GM23248 (cell line): ENCODE results near the gene EIF4A3. TPM values are rescaled to one million over a fixed set of nuclear protein-coding genes. Genes with fewer than 3 reads are reported as not detected.
A peak's percentile ranks its signal among the peaks of the same experiment; 100 is the strongest.

ENCODE experiments used
- DNase-seq: peaks from one replicate; pipeline ENCODE4 v3.0.0-alpha.2; 2015
- H2AFZ ChIP-seq: fragments of 200-600 bp; sonication (generic); 2 replicates; pipeline ENCODE4 v1.6.1; 2016; ENCODE audit warnings: antibody characterized with exemption
- H3F3A ChIP-seq: fragments of 200-600 bp; sonication (generic); 2 replicates; pipeline ENCODE4 v1.6.1; 2016; ENCODE audit warnings: mild to moderate bottlenecking, antibody characterized with exemption, mixed run types; ENCODE audit not compliant: insufficient read depth
- H3K27ac ChIP-seq: fragments of 200-600 bp; sonication (generic); 2 replicates; pipeline ENCODE4 v1.5.1; 2016; ENCODE audit warnings: mild to moderate bottlenecking
- H3K27me3 ChIP-seq: fragments of 200-600 bp; sonication (generic); replicated peaks from 2 replicates; pipeline ENCODE4 v1.6.1; 2016; ENCODE audit warnings: mild to moderate bottlenecking; ENCODE audit not compliant: insufficient read depth
- H3K36me3 ChIP-seq: fragments of 200-600 bp; sonication (generic); 2 replicates; pipeline ENCODE4 v1.6.1; 2016; ENCODE audit warnings: low read depth, mild to moderate bottlenecking
- H3K4me1 ChIP-seq: fragments of 200-600 bp; sonication (generic); 2 replicates; pipeline ENCODE4 v1.6.1; 2016; ENCODE audit warnings: mild to moderate bottlenecking; ENCODE audit not compliant: insufficient read depth
- H3K4me2 ChIP-seq: fragments of 200-600 bp; sonication (generic); one replicate; pipeline ENCODE4 v1.6.1; 2016; ENCODE audit warnings: mild to moderate bottlenecking; ENCODE audit not compliant: unreplicated experiment
- H3K4me3 ChIP-seq: fragments of 200-600 bp; sonication (generic); 2 replicates; pipeline ENCODE4 v1.5.1; 2016; ENCODE audit warnings: mild to moderate bottlenecking
- H3K79me2 ChIP-seq: fragments of 200-600 bp; sonication (generic); 2 replicates; pipeline ENCODE4 v1.6.1; 2016; ENCODE audit warnings: mild to moderate bottlenecking; ENCODE audit not compliant: insufficient read depth
- H3K9ac ChIP-seq: fragments of 200-600 bp; sonication (generic); 2 replicates; pipeline ENCODE4 v1.6.1; 2016; ENCODE audit warnings: mild to moderate bottlenecking
- H3K9me2 ChIP-seq: fragments of 200-600 bp; sonication (generic); 2 replicates; pipeline ENCODE4 v1.6.1; 2016; ENCODE audit warnings: mixed run types, mild to moderate bottlenecking, moderate library complexity; ENCODE audit not compliant: insufficient read depth
- H3K9me3 ChIP-seq: fragments of 200-600 bp; sonication (generic); one replicate; pipeline ENCODE4 v1.6.1; 2017; ENCODE audit warnings: low read depth
- H4K20me1 ChIP-seq: fragments of 200-600 bp; sonication (generic); 2 replicates; pipeline ENCODE4 v1.6.0; 2016; ENCODE audit not compliant: insufficient read depth
- EZH2 ChIP-seq: fragments of 200-600 bp; sonication (generic); IDR thresholded peaks from 2 replicates; pipeline ENCODE4 v1.6.1; 2018; ENCODE audit warnings: antibody characterized with exemption, mild to moderate bottlenecking; ENCODE audit not compliant: insufficient read depth, poor library complexity, severe bottlenecking
- EZH2phosphoT487 ChIP-seq: fragments of 200-600 bp; sonication (generic); IDR thresholded peaks from 2 replicates; pipeline ENCODE4 v1.6.1; 2018; ENCODE audit warnings: antibody characterized with exemption, moderate library complexity, mild to moderate bottlenecking, low read depth; ENCODE audit not compliant: insufficient read depth
- WGBS, 2 experiments: methylation state at CpG; one replicate each; pipeline ENCODE4 v1.1.6; 2015 to 2017; ENCODE audit warnings: low lambda C conversion rate in 2 of 2, low coverage in 1 of 2; ENCODE audit errors: missing lambda C conversion rate in 2 of 2; 5-methylcytosine and 5-hydroxymethylcytosine counted together
- in situ Hi-C: fragments of 300-500 bp; cut with MboI; formaldehyde crosslinking; loops from 2 replicates; pipeline ENCODE4 v1.15.0; 2020
- polyA plus RNA-seq: library from polyadenylated mRNA; unstranded; fragments of >200 nt; fragmentation: Nextera tagmentation; extraction: Ambion mirVana; gene quantifications from 2 replicates; pipeline ENCODE4 v1.2.1, GENCODE V29; 2016
- total RNA-seq: library from RNA; depleted of rRNA; stranded (reverse); fragments of >200 nt; shearing (Covaris generic); gene quantifications from 2 replicates; pipeline ENCODE4 v1.2.3, GENCODE V29; 2014

Gene EIF4A3
- total and polyA plus RNA-seq, 2 experiments from 2014 or later = 75.1 to 129 TPM

GRCh38 chr17:80130992-80131391 is 15.9 kb downstream of the EIF4A3 start:
- 72 to 79% methylated on average over 3 of the region's 3 CpGs for WGBS, 2 experiments
- TF ChIP-seq EZH2phosphoT487 (no peak), EZH2 (no peak)
- Histone ChIP-seq H3K4me1 (peaks cover 6% of the 10 kb centered on the region), H3K9ac (no peak overlapping the region), H3K9me3 (no peaks in the 10 kb centered on the region), H3K79me2 (no peaks in the 10 kb centered on the region), H3K4me2 (no peak overlapping the region), H2AFZ (no peak overlapping the region), H3F3A (peaks cover 53% of the 10 kb centered on the region), H3K9me2 (no peaks in the 10 kb centered on the region), H3K4me3 (no peak overlapping the region), H3K36me3 (peaks cover 26% of the 10 kb centered on the region), H4K20me1 (no peaks in the 10 kb centered on the region), H3K27ac (no peak overlapping the region), H3K27me3 (no peaks in the 10 kb centered on the region)
- in situ Hi-C loops = no loop called here
- DNase-seq = no peak

GRCh38 chr17:80129006-80129565 is 17.8 kb downstream of the EIF4A3 start:
- Histone ChIP-seq H3K4me3 (no peak overlapping the region), H3K36me3 (peaks cover 8% of the 10 kb centered on the region; the same call in 1 of the 2 replicates), H3K9ac (no peak overlapping the region), H3K4me1 (peaks cover 14% of the 10 kb centered on the region), H3K9me3 (no peaks in the 10 kb centered on the region), H3K9me2 (no peaks in the 10 kb centered on the region), H3K4me2 (no peak overlapping the region), H3K27me3 (no peaks in the 10 kb centered on the region), H2AFZ (no peak overlapping the region), H4K20me1 (no peaks in the 10 kb centered on the region), H3K79me2 (no peaks in the 10 kb centered on the region), H3F3A (peaks cover 61% of the 10 kb centered on the region), H3K27ac (no peak overlapping the region)
- peak; percentile 17 for DNase-seq
- 27 to 34% methylated on average over 4 of the region's 4 CpGs for WGBS, 2 experiments
- TF ChIP-seq EZH2phosphoT487 = no peak
- TF ChIP-seq EZH2 = no peak
- in situ Hi-C loops = no loop called here

- in situ Hi-C loops = no loop called here
- Histone ChIP-seq H3K9me2 (no peaks in the 10 kb centered on the region), H3F3A (peaks cover 41% of the 10 kb centered on the region), H3K27me3 (no peaks in the 10 kb centered on the region), H3K4me3 (no peak overlapping the region), H3K4me2 (peak overlapping the region; percentile 26), H3K4me1 (peaks cover 20% of the 10 kb centered on the region), H3K9me3 (no peaks in the 10 kb centered on the region), H4K20me1 (no peaks in the 10 kb centered on the region), H3K27ac (peak overlapping the region; percentile 54), H3K79me2 (no peaks in the 10 kb centered on the region), H3K36me3 (no peaks in the 10 kb centered on the region), H2AFZ (no peak overlapping the region), H3K9ac (no peak overlapping the region; the same call in 1 of the 2 replicates)
- whole genome bisulfite sequencing, 2 experiments = 42 to 47% methylated on average over 3 of the region's 3 CpGs
- DNase-seq = no peak
- no peak for TF ChIP-seq EZH2phosphoT487
- no peak for TF ChIP-seq EZH2
Measured at GRCh38 chr17:80126449-80126715, 20.5 kb downstream of the EIF4A3 start.

GRCh38 chr17:80125656-80126448 is 21.1 kb downstream of the EIF4A3 start:
- DNase-seq = peak; percentile 94
- no peak overlapping the region; the same call in 1 of the 2 replicates for H3K9ac ChIP-seq
- H3K79me2 ChIP-seq = no peaks in the 10 kb centered on the region
- no peaks in the 10 kb centered on the region for H3K9me3 ChIP-seq
- no peaks in the 10 kb centered on the region for H4K20me1 ChIP-seq
- no peak overlapping the region for H2AFZ ChIP-seq
- no peaks in the 10 kb centered on the region for H3K36me3 ChIP-seq
- H3K4me2 ChIP-seq = peak overlapping the region; percentile 26
- in situ Hi-C loops = no loop called here
- no peak for TF ChIP-seq EZH2phosphoT487
- no peak for TF ChIP-seq EZH2
- H3K27ac ChIP-seq = peak overlapping the region; percentile 54
- H3K9me2 ChIP-seq = no peaks in the 10 kb centered on the region
- WGBS, 2 experiments = 34 to 35% methylated on average over 14 of the region's 14 CpGs
- no peaks in the 10 kb centered on the region for H3K27me3 ChIP-seq
- H3F3A ChIP-seq = peaks cover 36% of the 10 kb centered on the region
- H3K4me1 ChIP-seq = peaks cover 20% of the 10 kb centered on the region
- no peak overlapping the region for H3K4me3 ChIP-seq
